ENCODE results near the gene CRP. TPM values are rescaled to one million over a fixed set of nuclear protein-coding genes. Genes with fewer than 3 reads are reported as not detected.
"Not testable (repeated sequence)": the region's sequence is repeated elsewhere in the genome, so short reads cannot be mapped to it uniquely, and the experiment has no call there.

Gene CRP
- total RNA-seq, 1 donor from 2014 or later, result 0.22 TPM

- no peak for DNase-seq (ENCODE audit: low spot score)
- intact Hi-C loops (cut with DNase I), result no loop called here
- ATAC-seq, result no peak
Observed at GRCh38 chr1:159705251-159705903, 9.0 kb downstream of the CRP start.

GRCh38 chr1:159704481-159704880 is 9.9 kb downstream of the CRP start:
- ATAC-seq (no peak), DNase-seq (ENCODE audit: low spot score) (no peak)
- intact Hi-C loops (cut with DNase I), result no loop called here

GRCh38 chr1:159700312-159700711 is 14.1 kb downstream of the CRP start:
- no peak for ATAC-seq
- DNase-seq (ENCODE audit: low spot score), result no peak
- intact Hi-C loops (cut with DNase I), result no loop called here

- ATAC-seq, result no peak
- intact Hi-C loops (cut with DNase I), result no loop called here
- no peak for DNase-seq (ENCODE audit: low spot score)
Observed at GRCh38 chr1:159699653-159700052, 14.7 kb downstream of the CRP start.

- intact Hi-C loops (cut with DNase I), result no loop called here
- no peak for ATAC-seq
- DNase-seq (ENCODE audit: low spot score), result no peak
Observed at GRCh38 chr1:159699246-159699645, 15.1 kb downstream of the CRP start.

- no peak for DNase-seq (ENCODE audit: low spot score)
- intact Hi-C loops (cut with DNase I), result no loop called here
- ATAC-seq, result no peak
Observed at GRCh38 chr1:159687511-159687910, 26.9 kb downstream of the CRP start.

GRCh38 chr1:159686599-159687299 is 27.6 kb downstream of the CRP start:
- intact Hi-C loops (cut with DNase I), result no loop called here
- ATAC-seq, result no peak

GRCh38 chr1:159678939-159679338 is 35.5 kb downstream of the CRP start:
- no peak for DNase-seq (ENCODE audit: low spot score)
- intact Hi-C loops (cut with DNase I), result no loop called here
- no peak for ATAC-seq

More at GRCh38 chr1:159686599-159687299, 27.6 kb downstream of the CRP start:
- DNase-seq (ENCODE audit: low spot score), result no peak

- ATAC-seq (no peak), DNase-seq (ENCODE audit: low spot score) (no peak)
- intact Hi-C loops (cut with DNase I), result no loop called here
Observed at GRCh38 chr1:159675046-159675445, 39.3 kb downstream of the CRP start.

GRCh38 chr1:159672390-159672789 is 42.0 kb downstream of the CRP start:
- intact Hi-C loops (cut with DNase I); DNase-seq (ENCODE audit: low spot score); ATAC-seq: not testable (repeated sequence)

- no peak for ATAC-seq
- intact Hi-C loops (cut with DNase I), result no loop called here
- DNase-seq (ENCODE audit: low spot score), result no peak
Observed at GRCh38 chr1:159669338-159669737, 45.1 kb downstream of the CRP start.

GRCh38 chr1:159668739-159669138 is 45.6 kb downstream of the CRP start:
- ATAC-seq, result no peak
- intact Hi-C loops (cut with DNase I), result no loop called here
- DNase-seq (ENCODE audit: low spot score), result no peak

GRCh38 chr1:159664247-159664646 is 50.1 kb downstream of the CRP start:
- DNase-seq (ENCODE audit: low spot score) (no peak), ATAC-seq (no peak)
- intact Hi-C loops (cut with DNase I), result no loop called here

- DNase-seq (ENCODE audit: low spot score), result no peak
- no peak for ATAC-seq
- intact Hi-C loops (cut with DNase I), result no loop called here
Observed at GRCh38 chr1:159663552-159663951, 50.8 kb downstream of the CRP start.

Other genes starting within 250 kb of the CRP start
- not detected for gene OR10J5, start 178.6 kb downstream of the CRP start, total RNA-seq
- not detected for gene APCS, start 126.8 kb downstream of the CRP start, total RNA-seq
- gene DUSP23, start 66.4 kb upstream of the CRP start, total RNA-seq, result 48.2 TPM
- 1.2 TPM for gene FCRL6, start 87.8 kb upstream of the CRP start, total RNA-seq
- gene SLAMF8, start 112.3 kb upstream of the CRP start, total RNA-seq, result 3.3 TPM
- gene VSIG8, start 148.1 kb upstream of the CRP start, total RNA-seq, result not detected
- gene CFAP45, start 185.6 kb upstream of the CRP start, total RNA-seq, result 1.6 TPM
- gene TAGLN2, start 210.9 kb upstream of the CRP start, total RNA-seq, result 184 TPM
- gene IGSF9, start 231.0 kb upstream of the CRP start, total RNA-seq, result 0.18 TPM
- gene SLAMF9, start 239.6 kb upstream of the CRP start, total RNA-seq, result 0.80 TPM

All from sciatic nerve (tissue), 2 donors.